ENCODE measurements around the gene NDRG2.

NDRG2 gene

DNA sequence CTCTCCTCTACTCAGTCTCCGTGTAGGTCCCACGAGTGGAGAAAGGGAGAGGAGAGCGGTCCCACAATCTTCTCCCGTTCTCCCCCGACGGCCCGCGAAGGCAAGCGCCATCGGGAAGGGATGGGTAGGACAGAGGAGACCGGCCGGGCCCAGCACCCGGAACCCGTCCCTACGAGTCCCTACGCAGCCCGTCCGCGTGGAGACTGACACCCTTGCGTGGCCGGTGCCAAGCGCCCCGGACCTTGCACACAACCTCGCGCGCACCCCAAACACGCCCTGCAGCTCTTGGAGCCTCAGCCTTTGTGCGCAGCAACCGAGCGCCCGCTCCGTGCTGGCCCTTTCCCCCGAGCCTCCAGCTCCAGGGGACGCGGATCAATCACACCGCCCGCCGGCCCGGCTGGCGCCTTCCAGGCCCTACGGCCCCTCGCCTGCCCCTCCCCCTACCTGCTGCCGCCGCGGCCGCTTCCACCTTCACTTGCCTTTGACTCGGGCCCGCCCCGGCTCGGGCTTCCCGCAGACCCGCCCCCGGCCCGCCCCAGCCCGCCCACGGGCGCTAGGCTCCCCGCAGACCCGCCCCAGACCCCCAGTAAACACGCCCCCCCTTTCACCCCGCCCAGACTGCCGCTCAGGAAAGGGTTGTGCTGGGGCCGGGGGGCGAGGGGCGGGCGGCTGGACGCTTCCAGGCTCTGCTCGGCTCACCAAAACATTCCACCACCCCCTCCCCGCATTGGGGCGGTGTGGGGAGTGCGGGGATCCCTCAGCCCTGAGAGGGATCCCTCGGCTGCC is at the start of gene NDRG2 (continued):
- TF ChIP-seq PATZ1 (tag by site-specific recombination; IDR thresholded peaks at IDR 0.05) (peak; percentile 37; the same call in 1 of the 2 replicates), ZNF423 (tag by site-specific recombination; IDR thresholded peaks at IDR 0.05) (peak; percentile 52; the same call in 1 of the 2 replicates), ZNF324 (tag by site-specific recombination; IDR thresholded peaks at IDR 0.05) (peak; percentile 51; the same call in 1 of the 2 replicates), ZSCAN5A (tag by site-specific recombination; IDR thresholded peaks at IDR 0.05) (peak; percentile 69; the same call in 1 of the 2 replicates), ZEB2 (tag by site-specific recombination; IDR thresholded peaks at IDR 0.05) (peak; percentile 58), ZBTB1 (tag by site-specific recombination; IDR thresholded peaks at IDR 0.05) (no peak), GLIS1 (tag by site-specific recombination; IDR thresholded peaks at IDR 0.05) (peak; percentile 37; the same call in 1 of the 2 replicates), ZNF335 (tag by site-specific recombination; conservative IDR thresholded peaks at IDR 0.05) (0 out of 2 replicates have a peak, but pooled peaks have one; percentile 29), ZFHX2 (tag by site-specific recombination; conservative IDR thresholded peaks at IDR 0.05) (peak; percentile 48; the same call in 1 of the 2 replicates), ZNF394 (tag by site-specific recombination; IDR thresholded peaks at IDR 0.05; ENCODE audit: borderline replicate concordance) (0 out of 2 replicates have a peak, but pooled peaks have one; percentile 14), MZF1 (tag by site-specific recombination; IDR thresholded peaks at IDR 0.05; ENCODE audit: borderline replicate concordance) (0 out of 2 replicates have a peak, but pooled peaks have one; percentile 43), SP3 (tag by site-specific recombination; IDR thresholded peaks at IDR 0.05) (peak; percentile 64), KLF1 (tag by site-specific recombination; IDR thresholded peaks at IDR 0.05) (peak; percentile 51; the same call in 1 of the 2 replicates)
- TF ChIP-seq, protein P1, sequence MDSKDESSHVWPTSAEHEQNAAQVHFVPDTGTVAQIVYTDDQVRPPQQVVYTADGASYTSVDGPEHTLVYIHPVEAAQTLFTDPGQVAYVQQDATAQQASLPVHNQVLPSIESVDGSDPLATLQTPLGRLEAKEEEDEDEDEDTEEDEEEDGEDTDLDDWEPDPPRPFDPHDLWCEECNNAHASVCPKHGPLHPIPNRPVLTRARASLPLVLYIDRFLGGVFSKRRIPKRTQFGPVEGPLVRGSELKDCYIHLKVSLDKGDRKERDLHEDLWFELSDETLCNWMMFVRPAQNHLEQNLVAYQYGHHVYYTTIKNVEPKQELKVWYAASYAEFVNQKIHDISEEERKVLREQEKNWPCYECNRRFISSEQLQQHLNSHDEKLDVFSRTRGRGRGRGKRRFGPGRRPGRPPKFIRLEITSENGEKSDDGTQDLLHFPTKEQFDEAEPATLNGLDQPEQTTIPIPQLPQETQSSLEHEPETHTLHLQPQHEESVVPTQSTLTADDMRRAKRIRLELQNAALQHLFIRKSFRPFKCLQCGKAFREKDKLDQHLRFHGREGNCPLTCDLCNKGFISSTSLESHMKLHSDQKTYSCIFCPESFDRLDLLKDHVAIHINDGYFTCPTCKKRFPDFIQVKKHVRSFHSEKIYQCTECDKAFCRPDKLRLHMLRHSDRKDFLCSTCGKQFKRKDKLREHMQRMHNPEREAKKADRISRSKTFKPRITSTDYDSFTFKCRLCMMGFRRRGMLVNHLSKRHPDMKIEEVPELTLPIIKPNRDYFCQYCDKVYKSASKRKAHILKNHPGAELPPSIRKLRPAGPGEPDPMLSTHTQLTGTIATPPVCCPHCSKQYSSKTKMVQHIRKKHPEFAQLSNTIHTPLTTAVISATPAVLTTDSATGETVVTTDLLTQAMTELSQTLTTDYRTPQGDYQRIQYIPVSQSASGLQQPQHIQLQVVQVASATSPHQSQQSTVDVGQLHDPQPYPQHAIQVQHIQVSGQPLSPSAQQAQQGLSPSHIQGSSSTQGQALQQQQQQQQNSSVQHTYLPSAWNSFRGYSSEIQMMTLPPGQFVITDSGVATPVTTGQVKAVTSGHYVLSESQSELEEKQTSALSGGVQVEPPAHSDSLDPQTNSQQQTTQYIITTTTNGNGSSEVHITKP (tag by site-specific recombination; IDR thresholded peaks at IDR 0.05), result peak; percentile 40
- TF ChIP-seq, protein P2, sequence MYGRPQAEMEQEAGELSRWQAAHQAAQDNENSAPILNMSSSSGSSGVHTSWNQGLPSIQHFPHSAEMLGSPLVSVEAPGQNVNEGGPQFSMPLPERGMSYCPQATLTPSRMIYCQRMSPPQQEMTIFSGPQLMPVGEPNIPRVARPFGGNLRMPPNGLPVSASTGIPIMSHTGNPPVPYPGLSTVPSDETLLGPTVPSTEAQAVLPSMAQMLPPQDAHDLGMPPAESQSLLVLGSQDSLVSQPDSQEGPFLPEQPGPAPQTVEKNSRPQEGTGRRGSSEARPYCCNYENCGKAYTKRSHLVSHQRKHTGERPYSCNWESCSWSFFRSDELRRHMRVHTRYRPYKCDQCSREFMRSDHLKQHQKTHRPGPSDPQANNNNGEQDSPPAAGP (tag by site-specific recombination; IDR thresholded peaks at IDR 0.05), result peak; percentile 86
- TF ChIP-seq, protein P3, sequence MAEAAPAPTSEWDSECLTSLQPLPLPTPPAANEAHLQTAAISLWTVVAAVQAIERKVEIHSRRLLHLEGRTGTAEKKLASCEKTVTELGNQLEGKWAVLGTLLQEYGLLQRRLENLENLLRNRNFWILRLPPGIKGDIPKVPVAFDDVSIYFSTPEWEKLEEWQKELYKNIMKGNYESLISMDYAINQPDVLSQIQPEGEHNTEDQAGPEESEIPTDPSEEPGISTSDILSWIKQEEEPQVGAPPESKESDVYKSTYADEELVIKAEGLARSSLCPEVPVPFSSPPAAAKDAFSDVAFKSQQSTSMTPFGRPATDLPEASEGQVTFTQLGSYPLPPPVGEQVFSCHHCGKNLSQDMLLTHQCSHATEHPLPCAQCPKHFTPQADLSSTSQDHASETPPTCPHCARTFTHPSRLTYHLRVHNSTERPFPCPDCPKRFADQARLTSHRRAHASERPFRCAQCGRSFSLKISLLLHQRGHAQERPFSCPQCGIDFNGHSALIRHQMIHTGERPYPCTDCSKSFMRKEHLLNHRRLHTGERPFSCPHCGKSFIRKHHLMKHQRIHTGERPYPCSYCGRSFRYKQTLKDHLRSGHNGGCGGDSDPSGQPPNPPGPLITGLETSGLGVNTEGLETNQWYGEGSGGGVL (tag by site-specific recombination; IDR thresholded peaks at IDR 0.05), result 0 out of 2 replicates have a peak, but pooled peaks have one; percentile 30
- TF ChIP-seq, protein P4, sequence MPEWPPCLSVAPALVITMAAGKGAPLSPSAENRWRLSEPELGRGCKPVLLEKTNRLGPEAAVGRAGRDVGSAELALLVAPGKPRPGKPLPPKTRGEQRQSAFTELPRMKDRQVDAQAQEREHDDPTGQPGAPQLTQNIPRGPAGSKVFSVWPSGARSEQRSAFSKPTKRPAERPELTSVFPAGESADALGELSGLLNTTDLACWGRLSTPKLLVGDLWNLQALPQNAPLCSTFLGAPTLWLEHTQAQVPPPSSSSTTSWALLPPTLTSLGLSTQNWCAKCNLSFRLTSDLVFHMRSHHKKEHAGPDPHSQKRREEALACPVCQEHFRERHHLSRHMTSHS (tag by site-specific recombination; IDR thresholded peaks at IDR 0.05), result no peak
